H9 (cell line): ENCODE results near the gene MINDY2. TPM values are rescaled to one million over a fixed set of nuclear protein-coding genes. Genes with fewer than 3 reads are reported as not detected.

Experiments
- DNase-seq: peaks from one replicate; pipeline ENCODE4 v3.0.0-alpha.2; 2017
- H2AFZ ChIP-seq: one replicate; pipeline ENCODE4 v1.6.1; 2013; ENCODE audit warnings: mild to moderate bottlenecking, low read length, control low read depth, moderate library complexity
- H2AK5ac ChIP-seq: 2 replicates; pipeline ENCODE4 v1.6.1; 2013; ENCODE audit warnings: low read length, control low read depth, mixed read lengths; ENCODE audit not compliant: insufficient read length
- H2BK120ac ChIP-seq: one replicate; pipeline ENCODE4 v1.6.1; 2013; ENCODE audit warnings: low read depth, mild to moderate bottlenecking, low read length, control low read depth, inconsistent platforms; ENCODE audit not compliant: poor library complexity, severe bottlenecking
- H2BK12ac ChIP-seq: 2 replicates; pipeline ENCODE4 v1.6.1; 2013; ENCODE audit warnings: low read length, control low read depth, mixed read lengths, low read depth; ENCODE audit not compliant: insufficient read length
- H2BK15ac ChIP-seq: 2 replicates; pipeline ENCODE4 v1.6.1; 2013; ENCODE audit warnings: low read depth, low read length, control low read depth
- H2BK20ac ChIP-seq: one replicate; pipeline ENCODE4 v1.6.1; 2013; ENCODE audit warnings: low read depth, mild to moderate bottlenecking, low read length, control low read depth, inconsistent platforms; ENCODE audit not compliant: poor library complexity, severe bottlenecking
- H2BK5ac ChIP-seq: 2 replicates; pipeline ENCODE4 v1.6.1; 2013; ENCODE audit warnings: low read length, control low read depth, mixed read lengths; ENCODE audit not compliant: insufficient read length
- H3K14ac ChIP-seq: 2 replicates; pipeline ENCODE4 v1.6.1; 2013; ENCODE audit warnings: low read length, control low read depth; ENCODE audit not compliant: insufficient read depth
- H3K18ac ChIP-seq: 2 replicates; pipeline ENCODE4 v1.6.1; 2013; ENCODE audit warnings: low read depth, mild to moderate bottlenecking, mixed read lengths, low read length, control low read depth; ENCODE audit not compliant: insufficient read length
- H3K23ac ChIP-seq: 2 replicates; pipeline ENCODE4 v1.6.1; 2013; ENCODE audit warnings: low read length, control low read depth, mixed read lengths, low read depth; ENCODE audit not compliant: insufficient read length
- H3K23me2 ChIP-seq: 2 replicates; pipeline ENCODE4 v1.6.1; 2013; ENCODE audit warnings: low read depth, mild to moderate bottlenecking, mixed read lengths, low read length, control low read depth; ENCODE audit not compliant: insufficient read length, poor library complexity, severe bottlenecking
- H3K27ac ChIP-seq: 2 replicates; pipeline ENCODE4 v1.5.1; 2013; ENCODE audit warnings: low read length, control low read depth, mixed read lengths, low read depth; ENCODE audit not compliant: insufficient read length
- H3K27me3 ChIP-seq: 2 replicates; pipeline ENCODE4 v1.6.1; 2013; ENCODE audit warnings: low read length, control low read depth, inconsistent platforms; ENCODE audit not compliant: insufficient read depth
- H3K4ac ChIP-seq: 2 replicates; pipeline ENCODE4 v1.6.1; 2013; ENCODE audit warnings: low read depth, mild to moderate bottlenecking, control low read depth, inconsistent platforms, low read length, moderate library complexity
- H3K4me1 ChIP-seq: 2 replicates; pipeline ENCODE4 v1.6.1; 2013; ENCODE audit warnings: low read length, control low read depth, inconsistent platforms; ENCODE audit not compliant: insufficient read depth
- H3K4me2 ChIP-seq: 2 replicates; pipeline ENCODE4 v1.6.1; 2013; ENCODE audit warnings: low read length, control low read depth, mixed read lengths; ENCODE audit not compliant: insufficient read length, insufficient read depth
- H3K56ac ChIP-seq: 2 replicates; pipeline ENCODE4 v1.6.1; 2013; ENCODE audit warnings: low read depth, mild to moderate bottlenecking, mixed read lengths, low read length, control low read depth; ENCODE audit not compliant: insufficient read length
- H3K79me1 ChIP-seq: 2 replicates; pipeline ENCODE4 v1.6.1; 2013; ENCODE audit warnings: low read depth, mild to moderate bottlenecking, moderate library complexity, low read length, control low read depth, inconsistent platforms; ENCODE audit not compliant: insufficient read depth, poor library complexity, severe bottlenecking
- H3K79me2 ChIP-seq: 2 replicates; pipeline ENCODE4 v1.6.1; 2013; ENCODE audit warnings: low read length, control low read depth, inconsistent platforms; ENCODE audit not compliant: insufficient read depth
- H3K9ac ChIP-seq: 2 replicates; pipeline ENCODE4 v1.6.1; 2013; ENCODE audit warnings: low read length, control low read depth, mixed read lengths; ENCODE audit not compliant: insufficient read length; ENCODE audit errors: extremely low read depth
- H3K9me3 ChIP-seq: one replicate; pipeline ENCODE4 v1.6.1; 2013; ENCODE audit warnings: low read depth, low read length, inconsistent platforms; ENCODE audit not compliant: control insufficient read depth
- H3T11ph ChIP-seq: one replicate; pipeline ENCODE4 v1.6.1; 2013; ENCODE audit warnings: mild to moderate bottlenecking, low read length, control low read depth, inconsistent platforms
- H4K20me1 ChIP-seq: one replicate; pipeline ENCODE4 v1.6.1; 2013; ENCODE audit not compliant: control insufficient read depth, insufficient read length, insufficient read depth
- H4K5ac ChIP-seq: 2 replicates; pipeline ENCODE4 v1.6.1; 2013; ENCODE audit warnings: low read depth, mild to moderate bottlenecking, mixed read lengths, low read length, control low read depth; ENCODE audit not compliant: insufficient read length
- H4K8ac ChIP-seq: replicated peaks from 2 replicates; pipeline ENCODE4 v1.6.1; 2013; ENCODE audit warnings: low read length, control low read depth, mixed read lengths, low read depth; ENCODE audit not compliant: insufficient read length
- H4K91ac ChIP-seq: 2 replicates; pipeline ENCODE4 v1.6.1; 2013; ENCODE audit warnings: low read depth, mild to moderate bottlenecking, moderate library complexity, mixed read lengths, low read length, control low read depth; ENCODE audit not compliant: insufficient read length
- H3K27ac Mint-ChIP-seq, 3 experiments: 2 replicates in 2 of 3; 3 replicates in 1 of 3; pipeline ENCODE4 v1.8.0; 2020 to 2021; ENCODE audit warnings: mixed read lengths in 3 of 3, mild to moderate bottlenecking in 1 of 3, moderate library complexity in 1 of 3
- H3K27me3 Mint-ChIP-seq: 2 replicates; pipeline ENCODE4 v1.8.0; 2021; ENCODE audit warnings: low read depth, mild to moderate bottlenecking, moderate library complexity, mixed read lengths
- H3K36me3 Mint-ChIP-seq, 3 experiments: 2 replicates in 2 of 3; 3 replicates in 1 of 3; pipeline ENCODE4 v1.8.0; 2020 to 2021; ENCODE audit warnings: low read depth in 3 of 3, mixed read lengths in 3 of 3; ENCODE audit not compliant: insufficient read depth in 1 of 3
- H3K4me1 Mint-ChIP-seq, 2 experiments: 2 replicates each; pipeline ENCODE4 v1.8.0; 2020; ENCODE audit warnings: mixed read lengths in 2 of 2
- H3K4me3 Mint-ChIP-seq, 2 experiments: 2 replicates in 1 of 2; 3 replicates in 1 of 2; pipeline ENCODE4 v1.8.0; 2020 to 2021; ENCODE audit warnings: mild to moderate bottlenecking in 2 of 2, mixed read lengths in 2 of 2, moderate library complexity in 1 of 2
- H3K9me3 Mint-ChIP-seq, 2 experiments: 2 replicates in 1 of 2; 3 replicates in 1 of 2; pipeline ENCODE4 v1.8.0; 2020; ENCODE audit warnings: mild to moderate bottlenecking in 2 of 2, mixed read lengths in 2 of 2, moderate library complexity in 1 of 2
- CTCF ChIP-seq: fragments of 200-600 bp; sonication (generic); conservative IDR thresholded peaks from 3 replicates; pipeline ENCODE4 v1.8.0; 2021; ENCODE audit warnings: antibody characterized with exemption, mild to moderate bottlenecking
- WGBS: extraction: QIAGEN DNeasy Blood & Tissue Kit; methylation state at CpG from one replicate; pipeline ENCODE4 v1.1.7; 2013; ENCODE audit warnings: missing lambda C conversion rate, low lambda C conversion rate, mixed read lengths; ENCODE audit not compliant: insufficient read length; ENCODE audit errors: extremely low coverage; 5-methylcytosine and 5-hydroxymethylcytosine counted together
- total RNA-seq: library from RNA; stranded (reverse); gene quantifications from 2 replicates; pipeline ENCODE4 v1.2.1, GENCODE V29; 2021

MINDY2 gene
- total RNA-seq, 1 experiment from 2014 or later: 32.3 TPM

GRCh38 chr15:58746174-58746573 lies 24.9 kb upstream of the MINDY2 start:
- H3K4me1 Mint-ChIP-seq: peaks cover 60 to 61% of the 10 kb centered on the region in 2 experiments
- no peaks in the 10 kb centered on the region for H3K9me3 Mint-ChIP-seq
- Histone ChIP-seq H3K4me2 (no peak overlapping the region), H2BK20ac (no peak overlapping the region), H3K4me1 (peaks cover 2% of the 10 kb centered on the region; the same call in 1 of the 2 replicates), H3K23me2 (peaks cover 11% of the 10 kb centered on the region), H3K9me3 (no peaks in the 10 kb centered on the region), H4K20me1 (no peaks in the 10 kb centered on the region), H2BK15ac (no peak overlapping the region), H4K5ac (no peak overlapping the region), H2BK5ac (no peak overlapping the region), H4K8ac (no peak overlapping the region), H3K27ac (no peak overlapping the region), H3K9ac (no peak overlapping the region), H3K79me2 (peaks cover 41% of the 10 kb centered on the region; the same call in 1 of the 2 replicates), H2BK12ac (no peak overlapping the region), H3K27me3 (no peaks in the 10 kb centered on the region), H3K79me1 (peaks cover 3% of the 10 kb centered on the region), H3K56ac (no peak overlapping the region), H2AFZ (no peak overlapping the region), H3K4ac (no peak overlapping the region), H2BK120ac (no peak overlapping the region), H2AK5ac (no peak overlapping the region), H3K18ac (no peak overlapping the region), H4K91ac (no peak overlapping the region), H3K23ac (no peak overlapping the region), H3T11ph (no peak overlapping the region), H3K14ac (no peak overlapping the region)
- no peak overlapping the region; a peak in 1 of 5 replicates for H3K4me3 Mint-ChIP-seq
- H3K27me3 Mint-ChIP-seq: no peaks in the 10 kb centered on the region
- TF ChIP-seq CTCF: no peak
- DNase-seq: no peak
- H3K36me3 Mint-ChIP-seq: peaks cover 0 to 5% (median 0%) of the 10 kb centered on the region in 3 experiments; a peak in 1 of 7 replicates
- WGBS: no CpG with 5 or more reads among the region's 1 CpG
- no peak overlapping the region for H3K27ac Mint-ChIP-seq
